ENCODE measurements around the gene DDX1. TPM values are rescaled to one million over a fixed set of nuclear protein-coding genes. Genes with fewer than 3 reads are reported as not detected.

Gene DDX1
- total RNA-seq, 5 donors from 2014 or later (not counting 1 experiment from before 2014, with no cell fraction given) = 43.0 to 46.9 (median 45.8) TPM

DNA sequence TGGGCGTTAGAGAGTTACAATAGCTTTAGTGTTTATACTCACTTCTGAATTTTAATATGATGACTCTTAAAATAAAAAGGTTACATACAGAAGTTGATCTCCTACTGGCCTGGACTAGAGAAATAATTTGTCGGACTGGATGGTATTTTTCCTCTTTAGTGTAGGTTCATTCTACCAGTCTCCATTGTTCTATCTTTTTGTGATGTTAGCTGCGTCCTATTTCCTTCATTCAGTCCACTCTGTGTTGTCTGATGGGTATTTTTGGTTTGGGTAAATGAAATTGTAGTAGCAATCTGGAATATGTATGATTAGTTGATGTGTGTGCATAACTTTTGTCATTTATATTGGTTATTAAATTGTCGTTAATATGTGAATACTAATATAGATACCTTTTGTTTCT lies 5.3 kb downstream of the DDX1 start:
- peaks cover 49% of the 10 kb centered on the region for H3K36me3 Mint-ChIP-seq
- Histone ChIP-seq H3K4me3 (ENCODE audit: control insufficient read depth in 1 of 2, extremely low read depth in 1 of 2, low read length in 1 of 2) (no peak overlapping the region), H3K4me1 (ENCODE audit: control insufficient read depth in 1 of 2, extremely low read depth in 1 of 2, insufficient read depth in 2 of 2, low read length in 2 of 2) (peaks cover 5 to 6% of the 10 kb centered on the region in 2 experiments), H3K36me3 (ENCODE audit: control insufficient read depth in 2 of 2, extremely low read depth in 1 of 2, insufficient read depth in 1 of 2, low read length in 1 of 2) (peaks cover 4 to 64% of the 10 kb centered on the region in 2 donors), H3K27ac (ENCODE audit: low read length) (no peak overlapping the region), H3K27me3 (replicated peaks in 1 of 2; ENCODE audit: control insufficient read depth in 2 of 2, extremely low read depth in 1 of 2, insufficient read depth in 2 of 2, low read length in 1 of 2) (no peaks in the 10 kb centered on the region), H3K9me3 (no peaks in the 10 kb centered on the region)
- no peaks in the 10 kb centered on the region for H3K27me3 Mint-ChIP-seq
- no peak for ATAC-seq (replicated peaks in 1 of 4)
- H3K27ac Mint-ChIP-seq = no peak overlapping the region
- no peaks in the 10 kb centered on the region for H3K9me3 Mint-ChIP-seq
- no peak for DNase-seq
- POLR2A ChIA-PET = no interaction called here
- no peak overlapping the region for H3K4me3 Mint-ChIP-seq
- peaks cover 26 to 33% (median 31%) of the 10 kb centered on the region in 3 donors for H3K4me1 Mint-ChIP-seq
- WGBS (ENCODE audit: insufficient coverage) = no CpG with 5 or more reads among the region's 4 CpGs
- CTCF ChIA-PET = no interaction called here

DNA sequence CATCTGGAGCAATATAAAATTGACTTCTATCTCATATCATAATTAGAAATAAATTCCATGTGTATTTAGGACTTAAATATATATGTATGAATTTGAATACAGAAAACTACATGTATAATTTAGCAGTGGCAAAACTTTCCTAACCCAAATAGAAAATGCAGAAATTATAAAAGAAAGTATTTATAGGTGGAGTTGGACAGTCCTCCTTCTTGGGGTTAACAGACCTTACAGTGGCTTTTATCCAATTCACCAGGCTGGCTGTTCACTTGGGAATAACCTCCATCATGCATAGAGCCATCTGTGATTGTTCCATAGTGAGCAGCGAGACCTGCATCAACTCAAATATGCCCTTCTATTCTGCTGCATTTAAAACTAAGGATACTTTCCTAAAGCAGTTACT lies 8.3 kb downstream of the DDX1 start:
- H3K9me3 Mint-ChIP-seq = no peaks in the 10 kb centered on the region
- ATAC-seq (replicated peaks in 1 of 4) (no peak), DNase-seq (no peak)
- H3K4me3 ChIP-seq (ENCODE audit: control insufficient read depth in 1 of 2, extremely low read depth in 1 of 2, low read length in 1 of 2) = no peak overlapping the region
- no peak overlapping the region for H3K4me3 Mint-ChIP-seq
- H3K27me3 ChIP-seq (replicated peaks in 1 of 2; ENCODE audit: control insufficient read depth in 2 of 2, extremely low read depth in 1 of 2, insufficient read depth in 2 of 2, low read length in 1 of 2) = no peaks in the 10 kb centered on the region
- ChIA-PET CTCF (no interaction called here), POLR2A (interaction anchor here (0.7 kb wide), 3 partner anchors 12 to 778 kb away, joined by 4 to 9 read pairs (median 8); no protein-coding TSS in a partner anchor)
- H3K36me3 Mint-ChIP-seq = peaks cover 74% of the 10 kb centered on the region
- H3K36me3 ChIP-seq (ENCODE audit: control insufficient read depth in 2 of 2, extremely low read depth in 1 of 2, insufficient read depth in 1 of 2, low read length in 1 of 2) = peaks cover 4 to 91% of the 10 kb centered on the region in 2 donors
- no peaks in the 10 kb centered on the region for H3K4me1 ChIP-seq (ENCODE audit: control insufficient read depth in 1 of 2, extremely low read depth in 1 of 2, insufficient read depth in 2 of 2, low read length in 2 of 2)
- H3K27ac Mint-ChIP-seq = no peak overlapping the region
- H3K9me3 ChIP-seq = no peaks in the 10 kb centered on the region
- H3K27ac ChIP-seq (ENCODE audit: low read length) = no peak overlapping the region
- 100% methylated on average over 1 of the region's 1 CpG for WGBS (ENCODE audit: insufficient coverage)
- peaks cover 8 to 11% (median 8%) of the 10 kb centered on the region in 3 donors for H3K4me1 Mint-ChIP-seq
- H3K27me3 Mint-ChIP-seq = no peaks in the 10 kb centered on the region

DNA sequence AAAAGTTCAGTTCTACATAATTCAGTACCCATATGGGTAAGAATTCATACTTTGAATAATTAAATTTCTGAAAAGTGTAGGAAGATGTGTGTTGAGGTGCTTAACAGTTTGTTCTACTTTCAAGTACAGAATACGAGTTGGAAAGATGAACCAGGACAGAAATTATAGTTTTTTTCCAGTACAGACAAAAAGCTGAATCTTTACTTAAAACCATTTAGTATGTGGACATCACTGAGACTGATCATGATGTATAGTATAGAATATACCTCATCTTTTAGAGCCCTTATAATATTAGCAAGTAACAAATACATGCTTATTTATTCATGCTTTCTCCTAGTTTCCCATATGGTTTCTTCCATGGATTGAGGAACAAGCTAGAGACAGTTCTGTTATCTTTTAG lies 10.0 kb downstream of the DDX1 start:
- no peak overlapping the region for H3K27ac Mint-ChIP-seq
- H3K9me3 Mint-ChIP-seq = no peaks in the 10 kb centered on the region
- no peaks in the 10 kb centered on the region for H3K27me3 Mint-ChIP-seq
- no peak overlapping the region for H3K4me3 Mint-ChIP-seq
- Histone ChIP-seq H3K36me3 (ENCODE audit: control insufficient read depth in 2 of 2, extremely low read depth in 1 of 2, insufficient read depth in 1 of 2, low read length in 1 of 2) (peaks cover 1 to 93% of the 10 kb centered on the region in 2 donors), H3K4me1 (ENCODE audit: control insufficient read depth in 1 of 2, extremely low read depth in 1 of 2, insufficient read depth in 2 of 2, low read length in 2 of 2) (no peaks in the 10 kb centered on the region), H3K27ac (ENCODE audit: low read length) (no peak overlapping the region), H3K4me3 (ENCODE audit: control insufficient read depth in 1 of 2, extremely low read depth in 1 of 2, low read length in 1 of 2) (no peak overlapping the region), H3K9me3 (no peaks in the 10 kb centered on the region), H3K27me3 (replicated peaks in 1 of 2; ENCODE audit: control insufficient read depth in 2 of 2, extremely low read depth in 1 of 2, insufficient read depth in 2 of 2, low read length in 1 of 2) (no peaks in the 10 kb centered on the region)
- CTCF ChIA-PET = interaction anchor here (0.6 to 1.1 kb wide), 3 partner anchors 9 to 341 kb away, joined by 3 read pairs; no protein-coding TSS in a partner anchor
- peaks cover 71% of the 10 kb centered on the region for H3K36me3 Mint-ChIP-seq
- H3K4me1 Mint-ChIP-seq = peaks cover 0 to 2% (median 0%) of the 10 kb centered on the region in 3 donors
- ATAC-seq (replicated peaks in 1 of 4) = no peak
- POLR2A ChIA-PET = no interaction called here
- WGBS (ENCODE audit: insufficient coverage) = no CpG with 5 or more reads among the region's 1 CpG
- DNase-seq = no peak

DNA sequence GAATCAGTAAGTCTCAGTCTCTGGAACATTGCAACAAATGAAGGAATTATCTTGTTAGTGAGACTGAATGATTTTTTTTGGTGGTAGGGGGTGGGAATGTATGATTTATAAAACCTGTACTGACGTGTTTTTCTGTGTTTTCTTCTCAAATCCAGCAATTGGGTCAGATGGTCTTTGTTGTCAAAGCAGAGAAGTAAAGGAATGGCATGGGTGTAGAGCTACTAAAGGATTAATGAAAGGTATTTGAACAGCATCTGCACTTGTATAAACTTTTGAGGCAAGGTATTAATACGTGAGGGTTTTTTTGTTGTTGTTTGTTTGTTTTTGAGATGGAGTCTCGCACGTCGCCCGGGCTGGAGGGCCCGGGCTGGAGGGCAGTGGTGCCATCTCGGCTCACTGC lies 10.7 kb downstream of the DDX1 start:
- Histone ChIP-seq H3K27me3 (replicated peaks in 1 of 2; ENCODE audit: control insufficient read depth in 2 of 2, extremely low read depth in 1 of 2, insufficient read depth in 2 of 2, low read length in 1 of 2) (no peaks in the 10 kb centered on the region), H3K36me3 (ENCODE audit: control insufficient read depth in 2 of 2, extremely low read depth in 1 of 2, insufficient read depth in 1 of 2, low read length in 1 of 2) (peaks cover 2 to 93% of the 10 kb centered on the region in 2 donors), H3K4me1 (ENCODE audit: control insufficient read depth in 1 of 2, extremely low read depth in 1 of 2, insufficient read depth in 2 of 2, low read length in 2 of 2) (no peaks in the 10 kb centered on the region), H3K27ac (ENCODE audit: low read length) (no peak overlapping the region), H3K4me3 (ENCODE audit: control insufficient read depth in 1 of 2, extremely low read depth in 1 of 2, low read length in 1 of 2) (no peak overlapping the region), H3K9me3 (no peaks in the 10 kb centered on the region)
- peaks cover 70% of the 10 kb centered on the region for H3K36me3 Mint-ChIP-seq
- ATAC-seq (replicated peaks in 1 of 4) (no peak), DNase-seq (no peak)
- no peak overlapping the region for H3K27ac Mint-ChIP-seq
- ChIA-PET CTCF (interaction anchor here in 1 of 2 donors (0.8 kb wide), 1 partner anchor 341 kb away, joined by 3 read pairs; no protein-coding TSS in a partner anchor), POLR2A (no interaction called here)
- H3K4me3 Mint-ChIP-seq = no peak overlapping the region
- WGBS (ENCODE audit: insufficient coverage) = 95% methylated on average over 7 of the region's 8 CpGs
- H3K27me3 Mint-ChIP-seq = no peaks in the 10 kb centered on the region
- no peaks in the 10 kb centered on the region for H3K4me1 Mint-ChIP-seq
- H3K9me3 Mint-ChIP-seq = no peaks in the 10 kb centered on the region

DNA sequence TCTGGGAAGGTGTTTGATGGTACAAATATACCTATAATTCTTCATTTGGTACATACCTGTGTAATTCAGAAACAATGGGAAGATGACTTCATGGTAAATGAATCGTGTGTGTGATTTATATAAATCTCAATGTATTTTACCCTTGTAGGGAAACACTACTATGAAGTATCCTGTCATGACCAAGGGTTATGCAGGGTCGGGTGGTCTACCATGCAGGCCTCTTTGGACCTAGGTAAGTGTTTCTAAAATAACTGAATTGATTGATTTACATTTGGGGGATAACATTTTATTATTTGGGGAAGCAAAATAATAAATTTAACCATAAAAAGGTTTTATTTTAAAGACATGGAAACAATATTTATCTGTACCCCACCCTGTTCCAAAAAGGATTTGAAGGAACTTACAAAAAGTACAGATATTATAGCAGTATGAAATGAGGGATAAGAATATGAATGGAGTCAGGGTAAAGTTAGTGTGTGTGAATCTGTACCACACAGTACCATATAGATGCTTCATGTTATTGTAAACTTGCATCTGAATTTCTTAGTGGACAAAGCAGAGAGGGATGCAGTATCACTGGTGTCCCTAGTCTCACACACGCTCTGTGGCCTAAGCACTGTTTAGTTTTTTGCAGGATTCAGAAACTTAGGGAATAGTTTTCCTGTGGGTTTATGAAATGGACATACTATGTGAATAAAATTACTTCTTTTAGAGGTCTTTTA lies 11.5 kb downstream of the DDX1 start:
- Histone ChIP-seq H3K36me3 (ENCODE audit: control insufficient read depth in 2 of 2, extremely low read depth in 1 of 2, insufficient read depth in 1 of 2, low read length in 1 of 2) (peaks cover 2 to 94% of the 10 kb centered on the region in 2 donors), H3K27ac (ENCODE audit: low read length) (no peak overlapping the region), H3K4me3 (ENCODE audit: control insufficient read depth in 1 of 2, extremely low read depth in 1 of 2, low read length in 1 of 2) (no peak overlapping the region), H3K4me1 (ENCODE audit: control insufficient read depth in 1 of 2, extremely low read depth in 1 of 2, insufficient read depth in 2 of 2, low read length in 2 of 2) (no peaks in the 10 kb centered on the region), H3K27me3 (replicated peaks in 1 of 2; ENCODE audit: control insufficient read depth in 2 of 2, extremely low read depth in 1 of 2, insufficient read depth in 2 of 2, low read length in 1 of 2) (no peaks in the 10 kb centered on the region), H3K9me3 (no peaks in the 10 kb centered on the region)
- ChIA-PET CTCF (no interaction called here), POLR2A (no interaction called here)
- DNase-seq (no peak), ATAC-seq (replicated peaks in 1 of 4) (no peak)
- no peaks in the 10 kb centered on the region for H3K9me3 Mint-ChIP-seq
- H3K36me3 Mint-ChIP-seq = peaks cover 74% of the 10 kb centered on the region
- no peaks in the 10 kb centered on the region for H3K27me3 Mint-ChIP-seq
- WGBS (ENCODE audit: insufficient coverage) = no CpG with 5 or more reads among the region's 3 CpGs
- no peak overlapping the region for H3K27ac Mint-ChIP-seq
- H3K4me1 Mint-ChIP-seq = no peaks in the 10 kb centered on the region
- no peak overlapping the region for H3K4me3 Mint-ChIP-seq

DNA sequence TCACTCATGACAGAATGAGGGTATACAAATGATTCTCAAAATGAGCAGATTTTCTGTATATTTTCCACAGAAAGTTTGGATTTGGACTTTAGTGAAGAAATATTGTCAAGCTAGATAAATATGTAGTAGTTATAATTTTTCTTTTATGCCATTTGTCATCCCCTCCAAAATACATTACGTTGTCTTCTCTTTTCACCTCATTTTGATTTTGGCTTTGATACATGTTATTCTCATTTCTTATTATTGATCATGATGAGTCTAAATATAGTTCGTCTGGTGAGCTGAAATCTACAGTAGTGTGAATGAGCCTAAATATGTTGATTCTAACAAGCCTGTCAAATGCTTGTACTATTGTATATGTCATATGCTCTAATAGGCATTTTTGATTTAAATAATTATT lies 12.3 kb downstream of the DDX1 start:
- H3K27ac ChIP-seq (ENCODE audit: low read length) = no peak overlapping the region
- no peaks in the 10 kb centered on the region for H3K9me3 Mint-ChIP-seq
- H3K4me3 ChIP-seq (ENCODE audit: control insufficient read depth in 1 of 2, extremely low read depth in 1 of 2, low read length in 1 of 2) = no peak overlapping the region
- H3K9me3 ChIP-seq = no peaks in the 10 kb centered on the region
- ChIA-PET CTCF (no interaction called here), POLR2A (interaction anchor here in 1 of 2 donors (0.6 kb wide), 2 partner anchors 13 to 71 kb away, joined by 3 to 6 read pairs; no protein-coding TSS in a partner anchor)
- no peaks in the 10 kb centered on the region for H3K27me3 Mint-ChIP-seq
- H3K36me3 ChIP-seq (ENCODE audit: control insufficient read depth in 2 of 2, extremely low read depth in 1 of 2, insufficient read depth in 1 of 2, low read length in 1 of 2) = peaks cover 2 to 95% of the 10 kb centered on the region in 2 donors
- H3K4me1 ChIP-seq (ENCODE audit: control insufficient read depth in 1 of 2, extremely low read depth in 1 of 2, insufficient read depth in 2 of 2, low read length in 2 of 2) = no peaks in the 10 kb centered on the region
- DNase-seq (no peak), ATAC-seq (replicated peaks in 1 of 4) (no peak)
- H3K27me3 ChIP-seq (replicated peaks in 1 of 2; ENCODE audit: control insufficient read depth in 2 of 2, extremely low read depth in 1 of 2, insufficient read depth in 2 of 2, low read length in 1 of 2) = no peaks in the 10 kb centered on the region
- H3K4me3 Mint-ChIP-seq = no peak overlapping the region
- no peaks in the 10 kb centered on the region for H3K4me1 Mint-ChIP-seq
- peaks cover 71% of the 10 kb centered on the region for H3K36me3 Mint-ChIP-seq
- no peak overlapping the region for H3K27ac Mint-ChIP-seq
- WGBS (ENCODE audit: insufficient coverage) = no CpG with 5 or more reads among the region's 2 CpGs
